Naive thymus-derived CD8-positive, alpha-beta T cell (primary cell): Measurements from ENCODE around the gene SLC4A2. TPM values are rescaled to one million over a fixed set of nuclear protein-coding genes. Genes with fewer than 3 reads are reported as not detected.

Experiments
- ATAC-seq, 2 donors: fragments of 150-1000 bp; cut with Tn5 transposase in 1 of 2; sonication (Bioruptor Pico), chemical (Tn5 transposase) in 1 of 2; 1 replicate in 1 of 2; 2 replicates in 1 of 2; pipeline ENCODE4 v1.10.0; 2021; ENCODE audit warnings: mild to moderate bottlenecking in 2 of 2, moderate library complexity in 2 of 2
- POLR2A ChIA-PET: fragments of 350-600 bp; sonication (Branson Sonifier 250); formaldehyde crosslinking; loops from one replicate; lab custom pipeline; 2021; ENCODE audit warnings: antibody characterized with exemption; lab: Charles Lee
- DNase-seq, 10 donors: peaks; one replicate each; pipeline versions ENCODE4 v3.0.0 to v3.0.0-alpha.2; 2020 to 2022
- H3K27ac Mint-ChIP-seq, 10 donors: one replicate each; pipeline ENCODE4 v1.8.0; 2020 to 2022; ENCODE audit warnings: mild to moderate bottlenecking in 10 of 10, mixed read lengths in 10 of 10, moderate library complexity in 4 of 10, inconsistent platforms in 1 of 10
- H3K27me3 Mint-ChIP-seq, 5 donors: one replicate each; pipeline ENCODE4 v1.8.0; 2021 to 2022; ENCODE audit warnings: mixed read lengths in 5 of 5
- H3K36me3 Mint-ChIP-seq, 3 donors: one replicate each; pipeline ENCODE4 v1.8.0; 2020 to 2022; ENCODE audit warnings: mixed read lengths in 3 of 3, mild to moderate bottlenecking in 2 of 3, inconsistent platforms in 1 of 3
- H3K4me1 Mint-ChIP-seq, 4 donors: one replicate each; pipeline ENCODE4 v1.8.0; 2021 to 2022; ENCODE audit warnings: mixed read lengths in 4 of 4
- H3K4me3 Mint-ChIP-seq, 10 donors: one replicate each; pipeline ENCODE4 v1.8.0; 2020 to 2022; ENCODE audit warnings: mild to moderate bottlenecking in 10 of 10, mixed read lengths in 10 of 10, moderate library complexity in 6 of 10, inconsistent platforms in 1 of 10
- H3K9me3 Mint-ChIP-seq, 9 donors: one replicate each; pipeline ENCODE4 v1.8.0; 2020 to 2022; ENCODE audit warnings: mixed read lengths in 9 of 9, mild to moderate bottlenecking in 3 of 9, inconsistent platforms in 1 of 9, moderate library complexity in 1 of 9
- polyA plus RNA-seq, 3 donors: library from polyadenylated mRNA; unstranded; fragments of 300-500 nt; fragmentation: Illumina TruSeq; gene quantifications; one replicate each; pipeline ENCODE4 v1.2.3, GENCODE V29; 2021
- total RNA-seq, 8 experiments: library from RNA in 2 of 8; stranded (reverse) in 2 of 8; gene quantifications; one replicate each; pipeline ENCODE4 v1.2.3 and lab custom pipeline; 2021 to 2026

SLC4A2 gene
- total and polyA plus RNA-seq, 5 experiments from 2014 or later = 10.1 to 60.6 (median 18.0) TPM

- peaks cover 0 to 22% (median 0%) of the 10 kb centered on the region in 5 donors for H3K27me3 Mint-ChIP-seq
- peaks cover 0 to 5% (median under 1%) of the 10 kb centered on the region in 4 donors for H3K4me1 Mint-ChIP-seq
- H3K4me3 Mint-ChIP-seq = no peak overlapping the region
- DNase-seq (no peak), ATAC-seq (no peak)
- POLR2A ChIA-PET = no interaction called here
- no peaks in the 10 kb centered on the region for H3K36me3 Mint-ChIP-seq
- H3K27ac Mint-ChIP-seq = peak overlapping the region in 2 of 10 donors; percentile 77 to 79
- H3K9me3 Mint-ChIP-seq = no peaks in the 10 kb centered on the region
These were observed 51.0 kb downstream of the SLC4A2 start for GRCh38 chr7:151110236-151110940.

- H3K27ac Mint-ChIP-seq = no peak overlapping the region
- H3K4me1 Mint-ChIP-seq = peaks cover 0 to 8% (median 3%) of the 10 kb centered on the region in 4 donors
These were observed 51.7 kb downstream of the SLC4A2 start for GRCh38 chr7:151110941-151111645.

GRCh38 chr7:151113344-151114150 is 54.2 kb downstream of the SLC4A2 start:
- DNase-seq (no peak), ATAC-seq (no peak)
- H3K4me1 Mint-ChIP-seq = peaks cover 0 to 16% (median 5%) of the 10 kb centered on the region in 4 donors
- no peak overlapping the region for H3K27ac Mint-ChIP-seq
- peaks cover 0 to under 1% (median 0%) of the 10 kb centered on the region in 3 donors for H3K36me3 Mint-ChIP-seq
- H3K4me3 Mint-ChIP-seq = peak overlapping the region in 8 of 10 donors; percentile 36 to 69 (median 50)
- no peaks in the 10 kb centered on the region for H3K9me3 Mint-ChIP-seq
- POLR2A ChIA-PET = no interaction called here
- H3K27me3 Mint-ChIP-seq = peaks cover 0 to 28% (median 0%) of the 10 kb centered on the region in 5 donors

More at GRCh38 chr7:151110941-151111645, 51.7 kb downstream of the SLC4A2 start:
- Mint-ChIP-seq H3K27me3 (peaks cover 0 to 27% (median 0%) of the 10 kb centered on the region in 5 donors), H3K9me3 (no peaks in the 10 kb centered on the region), H3K36me3 (no peaks in the 10 kb centered on the region), H3K4me3 (no peak overlapping the region)
- peak; percentile 58 to 87 (median 72) for DNase-seq
- peak; percentile 70 to 81 for ATAC-seq
- POLR2A ChIA-PET = interaction anchor here (0.6 to 1.2 kb wide), 3 partner anchors 33 to 147 kb away, joined by 3 read pairs; no protein-coding TSS in a partner anchor

- Mint-ChIP-seq H3K4me1 (peaks cover 0 to 18% (median 7%) of the 10 kb centered on the region in 4 donors), H3K27ac (no peak overlapping the region), H3K27me3 (peaks cover 0 to 28% (median 2%) of the 10 kb centered on the region in 5 donors), H3K4me3 (peak overlapping the region in 8 of 10 donors; percentile 30 to 69 (median 50)), H3K36me3 (peaks cover 0 to 8% (median 0%) of the 10 kb centered on the region in 3 donors), H3K9me3 (no peaks in the 10 kb centered on the region)
- POLR2A ChIA-PET = no interaction called here
- DNase-seq (no peak), ATAC-seq (peak in 1 of 2 donors; percentile 3)
These were observed 55.0 kb downstream of the SLC4A2 start for GRCh38 chr7:151114151-151115090.

- Mint-ChIP-seq H3K9me3 (no peaks in the 10 kb centered on the region), H3K4me3 (peak overlapping the region; percentile 37 to 84 (median 62)), H3K27ac (peak overlapping the region in 5 of 10 donors; percentile 47 to 91 (median 77)), H3K27me3 (peaks cover 0 to 28% (median 2%) of the 10 kb centered on the region in 5 donors), H3K4me1 (peaks cover 0 to 18% (median 8%) of the 10 kb centered on the region in 4 donors), H3K36me3 (peaks cover 0 to 14% (median 0%) of the 10 kb centered on the region in 3 donors)
- DNase-seq (peak in 5 of 10 donors; percentile 18 to 38 (median 22)), ATAC-seq (peak; percentile 50 to 60)
- POLR2A ChIA-PET = no interaction called here
These were observed 55.9 kb downstream of the SLC4A2 start for GRCh38 chr7:151115121-151115835.

- POLR2A ChIA-PET = no interaction called here
- peak; percentile 11 to 24 for ATAC-seq
These were observed 56.5 kb downstream of the SLC4A2 start for GRCh38 chr7:151115836-151116418.

GRCh38 chr7:151116603-151117440 is 57.4 kb downstream of the SLC4A2 start:
- Mint-ChIP-seq H3K4me1 (peaks cover 0 to 16% (median 8%) of the 10 kb centered on the region in 4 donors), H3K27me3 (peaks cover 0 to 28% (median 2%) of the 10 kb centered on the region in 5 donors), H3K36me3 (peaks cover 0 to 27% (median 0%) of the 10 kb centered on the region in 3 donors), H3K27ac (peak overlapping the region; percentile 63 to 93 (median 86)), H3K4me3 (peak overlapping the region; percentile 58 to 82 (median 72)), H3K9me3 (no peaks in the 10 kb centered on the region)
- POLR2A ChIA-PET = interaction anchor here (0.5 to 1.2 kb wide), 2 partner anchors 11 to 99 kb away, joined by 3 to 5 read pairs; no protein-coding TSS in a partner anchor
- DNase-seq = no peak
- ATAC-seq = no peak

More at GRCh38 chr7:151115836-151116418, 56.5 kb downstream of the SLC4A2 start:
- Mint-ChIP-seq H3K27ac (peak overlapping the region in 5 of 10 donors; percentile 47 to 91 (median 77)), H3K4me3 (peak overlapping the region; percentile 37 to 84 (median 62)), H3K36me3 (peaks cover 0 to 21% (median 0%) of the 10 kb centered on the region in 3 donors), H3K9me3 (no peaks in the 10 kb centered on the region), H3K27me3 (peaks cover 0 to 28% (median 2%) of the 10 kb centered on the region in 5 donors), H3K4me1 (peaks cover 0 to 16% (median 8%) of the 10 kb centered on the region in 4 donors)
- DNase-seq = no peak

GRCh38 chr7:151117565-151117964 is 58.2 kb downstream of the SLC4A2 start:
- DNase-seq (peak in 6 of 10 donors; percentile 17 to 50 (median 39)), ATAC-seq (peak; percentile 76 to 80)
- H3K36me3 Mint-ChIP-seq = peaks cover 0 to 27% (median 0%) of the 10 kb centered on the region in 3 donors
- H3K27me3 Mint-ChIP-seq = peaks cover 0 to 22% (median 2%) of the 10 kb centered on the region in 5 donors
- POLR2A ChIA-PET = interaction anchor here (0.5 to 1.2 kb wide), 2 partner anchors 12 to 99 kb away, joined by 3 to 5 read pairs; no protein-coding TSS in a partner anchor
- H3K9me3 Mint-ChIP-seq = no peaks in the 10 kb centered on the region
- H3K4me1 Mint-ChIP-seq = peaks cover 0 to 16% (median 9%) of the 10 kb centered on the region in 4 donors
- H3K4me3 Mint-ChIP-seq = peak overlapping the region; percentile 58 to 82 (median 72)
- H3K27ac Mint-ChIP-seq = peak overlapping the region; percentile 63 to 93 (median 86)
